HPDE6-E6E7 (cell line): ENCODE results near the gene RPS6KA1.
"Not testable (repeated sequence)": the region's sequence is repeated elsewhere in the genome, so short reads cannot be mapped to it uniquely, and the experiment has no call there.

Experiments used
- DNase-seq: peaks from one replicate; pipeline ENCODE4 v3.0.0; 2011; ENCODE audit warnings: missing footprints; ENCODE audit errors: extremely low spot score

The RPS6KA1 gene

GRCh38 chr1:26597629-26598039, 68.1 kb downstream of the RPS6KA1 start:
- DNase-seq = peak; percentile 27

DNA sequence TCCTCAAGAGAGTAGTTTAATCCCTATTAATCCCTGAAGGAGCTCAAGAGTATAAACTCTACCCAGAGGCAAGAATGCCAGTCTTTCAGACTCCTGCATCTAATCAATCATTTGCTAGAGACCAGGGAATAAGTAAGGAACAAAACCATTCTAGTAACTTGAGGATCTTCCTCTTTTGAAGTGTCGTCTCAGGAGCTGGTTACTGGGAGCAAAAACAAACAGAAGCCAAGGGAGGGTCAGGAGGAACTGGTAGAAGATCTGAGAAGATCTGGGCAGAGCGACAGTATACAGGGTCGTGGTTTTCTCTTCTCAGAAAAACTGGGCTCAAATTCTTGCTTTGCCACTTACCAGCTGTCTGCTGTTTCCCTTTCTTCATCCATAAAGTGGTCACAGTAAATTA, 69.3 kb downstream of the RPS6KA1 start:
- DNase-seq = no peak

GRCh38 chr1:26602378-26602959, 72.9 kb downstream of the RPS6KA1 start:
- peak; percentile 37 for DNase-seq

- no peak for DNase-seq
Measured at GRCh38 chr1:26603856-26604255, 74.3 kb downstream of the RPS6KA1 start.

DNA sequence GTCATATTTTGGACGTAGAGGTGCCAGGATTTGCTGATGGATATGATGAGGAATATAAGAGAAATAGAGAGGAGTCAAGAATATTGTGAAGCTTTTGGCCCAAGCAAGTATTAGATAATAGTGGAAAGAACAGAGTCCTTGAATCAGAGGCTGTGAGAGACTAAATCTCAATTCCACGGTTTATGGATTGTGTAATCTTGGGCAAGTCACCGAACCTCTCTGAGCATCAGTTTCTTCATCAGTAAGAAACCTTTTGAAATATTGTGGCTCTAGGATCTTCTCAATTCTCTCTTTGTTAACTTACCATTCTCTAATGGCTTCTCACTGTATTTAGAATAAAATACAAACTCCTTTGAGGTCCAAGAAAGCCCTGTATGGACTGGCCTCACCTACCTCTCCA, 77.6 kb downstream of the RPS6KA1 start:
- DNase-seq = no peak

DNA sequence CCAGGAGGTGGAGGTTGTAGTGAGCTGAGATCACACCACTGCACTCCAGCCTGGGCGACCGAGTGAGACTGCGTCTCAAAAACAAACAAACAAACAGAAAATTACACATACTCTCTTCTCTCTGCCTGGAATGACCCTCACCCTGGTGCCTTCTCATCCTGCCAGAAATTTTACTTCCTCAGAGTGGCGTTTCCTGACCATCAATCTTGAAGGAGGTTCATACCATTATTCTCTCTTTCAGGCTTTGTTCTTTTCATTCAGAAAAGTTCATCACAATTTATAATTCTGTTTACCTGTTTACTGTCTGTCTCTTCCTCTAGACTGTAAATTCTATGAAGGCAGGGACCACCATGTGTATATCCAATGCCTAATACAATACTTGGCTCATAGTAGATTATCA, 79.3 kb downstream of the RPS6KA1 start:
- no peak for DNase-seq

GRCh38 chr1:26610781-26611180, 81.2 kb downstream of the RPS6KA1 start:
- no peak for DNase-seq

- DNase-seq = not testable (repeated sequence)
Measured at GRCh38 chr1:26612627-26613026, 83.1 kb downstream of the RPS6KA1 start.

GRCh38 chr1:26614655-26615411, 85.3 kb downstream of the RPS6KA1 start:
- DNase-seq = no peak

DNA sequence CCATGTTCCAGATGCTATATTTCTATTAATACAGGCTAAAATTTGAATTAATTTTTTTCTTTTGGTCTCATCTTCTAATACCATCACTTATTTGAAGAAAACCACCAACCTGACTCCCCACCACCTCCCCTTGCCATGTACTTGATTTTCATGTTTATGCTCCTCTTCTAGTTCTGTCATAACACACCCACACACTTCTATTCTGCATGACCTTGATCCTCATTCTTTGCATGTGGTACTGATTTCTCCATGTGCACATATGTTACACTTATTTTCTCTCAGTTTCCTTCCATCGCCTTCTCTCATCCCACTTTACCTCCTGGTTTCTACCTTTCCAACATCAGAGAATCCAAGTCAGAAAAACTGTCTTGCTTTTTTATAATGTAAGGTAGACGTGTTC, 87.3 kb downstream of the RPS6KA1 start:
- DNase-seq = no peak

DNA sequence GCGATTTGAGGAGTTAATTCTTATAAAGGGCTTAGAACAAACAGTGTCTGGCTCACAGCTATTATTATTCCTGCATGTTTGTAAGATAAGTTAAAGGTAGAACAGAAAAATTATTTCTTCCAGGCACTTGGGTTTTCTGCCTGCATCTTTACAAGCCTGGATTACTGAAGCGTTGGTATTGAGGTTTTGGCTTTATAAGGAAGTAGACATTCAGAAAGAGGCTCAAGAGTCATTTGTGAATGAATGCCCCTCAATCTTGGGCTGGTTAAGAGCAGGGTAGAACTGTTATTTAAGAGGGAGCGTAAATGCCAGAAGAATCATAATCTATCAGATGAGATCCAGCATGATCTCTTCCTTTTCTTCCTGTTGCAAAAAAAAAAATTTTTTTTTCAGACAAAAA, 89.0 kb downstream of the RPS6KA1 start:
- DNase-seq = no peak
